ENCODE results near the gene NUP54.

Gene NUP54

GRCh38 chr4:76178296-76178695 is 30.1 kb upstream of the NUP54 start:
- POLR2A ChIA-PET = no interaction called here
- DNase-seq (ENCODE audit: low read depth, low spot score) = no peak
- TF ChIP-seq CTCF (IDR thresholded peaks at IDR 0.05; ENCODE audit: insufficient read depth, low read length, missing control alignments) = no peak
- no peak overlapping the region for H3K4me3 ChIP-seq (ENCODE audit: low read depth, low read length)
- CTCF ChIA-PET = interaction anchor here (0.7 to 7.7 kb wide), 14 partner anchors 8 to 327 kb away, joined by 3 to 166 read pairs (median 40); partner anchors contain the start of genes NUP54, SCARB2 and STBD1

- CTCF ChIA-PET = interaction anchor here (0.6 to 7.7 kb wide), 7 partner anchors 27 to 253 kb away, joined by 3 to 166 read pairs (median 57); partner anchors contain the start of genes NUP54, SCARB2 and STBD1
- no peak for DNase-seq (ENCODE audit: low read depth, low spot score)
Observed at GRCh38 chr4:76177709-76178108, 29.5 kb upstream of the NUP54 start.

GRCh38 chr4:76175336-76175735 is 27.1 kb upstream of the NUP54 start:
- no peak for TF ChIP-seq CTCF (IDR thresholded peaks at IDR 0.05; ENCODE audit: insufficient read depth, low read length, missing control alignments)
- H3K4me3 ChIP-seq (ENCODE audit: low read depth, low read length) = no peak overlapping the region
- POLR2A ChIA-PET = no interaction called here
- DNase-seq (ENCODE audit: low read depth, low spot score) = no peak
- CTCF ChIA-PET = interaction anchor here (1.0 to 7.7 kb wide), 3 partner anchors 8 to 200 kb away, joined by 3 to 166 read pairs (median 3); no protein-coding TSS in a partner anchor

More at GRCh38 chr4:76177709-76178108, 29.5 kb upstream of the NUP54 start:
- POLR2A ChIA-PET = no interaction called here
- no peak for TF ChIP-seq CTCF (IDR thresholded peaks at IDR 0.05; ENCODE audit: insufficient read depth, low read length, missing control alignments)
- H3K4me3 ChIP-seq (ENCODE audit: low read depth, low read length) = no peak overlapping the region

GRCh38 chr4:76174216-76174615 is 26.0 kb upstream of the NUP54 start:
- DNase-seq (ENCODE audit: low read depth, low spot score) = no peak
- POLR2A ChIA-PET = no interaction called here
- TF ChIP-seq CTCF (IDR thresholded peaks at IDR 0.05; ENCODE audit: insufficient read depth, low read length, missing control alignments) = no peak
- no peak overlapping the region for H3K4me3 ChIP-seq (ENCODE audit: low read depth, low read length)
- CTCF ChIA-PET = no interaction called here

- DNase-seq (ENCODE audit: low read depth, low spot score) = no peak
- H3K4me3 ChIP-seq (ENCODE audit: low read depth, low read length) = no peak overlapping the region
- ChIA-PET POLR2A (no interaction called here), CTCF (interaction anchor here (4.9 kb wide), 1 partner anchor 11 kb away, joined by 76 read pairs; no protein-coding TSS in a partner anchor)
- no peak for TF ChIP-seq CTCF (IDR thresholded peaks at IDR 0.05; ENCODE audit: insufficient read depth, low read length, missing control alignments)
Observed at GRCh38 chr4:76168688-76169087, 20.5 kb upstream of the NUP54 start.

GRCh38 chr4:76166480-76166879 is 18.3 kb upstream of the NUP54 start:
- no peak for TF ChIP-seq CTCF (IDR thresholded peaks at IDR 0.05; ENCODE audit: insufficient read depth, low read length, missing control alignments)
- CTCF ChIA-PET = interaction anchor here (2.9 kb wide), 1 partner anchor 13 kb away, joined by 22 read pairs; no protein-coding TSS in a partner anchor
- no peak for DNase-seq (ENCODE audit: low read depth, low spot score)
- POLR2A ChIA-PET = no interaction called here
- H3K4me3 ChIP-seq (ENCODE audit: low read depth, low read length) = no peak overlapping the region

All from AG04449 (cell line).